ENCODE data around the gene PADI1. TPM values are rescaled to one million over a fixed set of nuclear protein-coding genes. Genes with fewer than 3 reads are reported as not detected.

Gene PADI1
- total and polyA plus RNA-seq, 4 donors = 4.9 TPM; not detected in 3

- H3K27ac ChIP-seq (ENCODE audit: low read depth in 1 of 2, low read length in 2 of 2) = no peak overlapping the region
- H3K4me3 ChIP-seq (ENCODE audit: low read depth in 1 of 3, low read length in 3 of 3) = no peak overlapping the region
- TF ChIP-seq CTCF (IDR thresholded peaks at IDR 0.05; ENCODE audit: low read depth, low read length, missing input control) (no peak), HNF4A (conservative IDR thresholded peaks at IDR 0.05) (no peak), EGR1 (IDR thresholded peaks at IDR 0.05; ENCODE audit: low read depth in 2 of 2) (no peak), SP1 (IDR thresholded peaks at IDR 0.05) (no peak), REST (IDR thresholded peaks at IDR 0.05) (no peak), RAD21 (IDR thresholded peaks at IDR 0.05) (no peak), FOXA1 (IDR thresholded peaks at IDR 0.05) (no peak), MAX (IDR thresholded peaks at IDR 0.05) (no peak), RXRA (IDR thresholded peaks at IDR 0.05) (no peak), ZBTB33 (IDR thresholded peaks at IDR 0.05) (no peak), ATF3 (IDR thresholded peaks at IDR 0.05) (no peak), GABPA (IDR thresholded peaks at IDR 0.05 in 1 of 2, conservative IDR thresholded peaks at IDR 0.05 in 1 of 2) (no peak), FOXA2 (IDR thresholded peaks at IDR 0.05) (no peak), TAF1 (conservative IDR thresholded peaks at IDR 0.05) (no peak), JUND (IDR thresholded peaks at IDR 0.05) (no peak), HNF4G (IDR thresholded peaks at IDR 0.05) (no peak), NR2F2 (IDR thresholded peaks at IDR 0.05) (no peak), YY1 (IDR thresholded peaks at IDR 0.05) (no peak)
- no peak overlapping the region for H3K9ac ChIP-seq (ENCODE audit: low read depth in 1 of 2, low read length in 2 of 2)
- DNase-seq (ENCODE audit: low spot score) = no peak
- no peaks in the 10 kb centered on the region for H3K36me3 ChIP-seq (ENCODE audit: control insufficient read depth in 4 of 4, insufficient read depth in 3 of 4, low read depth in 1 of 4, low read length in 3 of 4)
- WGBS = 81% methylated on average over 4 of the region's 4 CpGs
- no peaks in the 10 kb centered on the region for H3K4me1 ChIP-seq (ENCODE audit: control insufficient read depth in 4 of 4, insufficient read depth in 4 of 4, low read length in 3 of 4)
- H3K27me3 ChIP-seq (ENCODE audit: control insufficient read depth in 4 of 4, insufficient read depth in 4 of 4, low read length in 3 of 4) = peaks cover 0 to 3% (median under 1%) of the 10 kb centered on the region in 4 donors
- H3K9me3 ChIP-seq (ENCODE audit: control insufficient read depth in 4 of 4, low read length in 3 of 4) = no peaks in the 10 kb centered on the region
These were observed 19.5 kb downstream of the PADI1 start for GRCh38 chr1:17224434-17224833.

Measured in liver (tissue), 9 donors.